Esophagus muscularis mucosa (tissue), 3 donors: Measurements from ENCODE around the gene PLEKHM1.

Experiments
- CTCF ChIP-seq, 3 experiments: fragments of 200-600 bp in 2 of 3; fragments of 450-650 bp in 1 of 3; sonication (generic) in 2 of 3; IDR thresholded peaks; one replicate each; pipeline ENCODE4 v1.5.1; 2017 to 2019; ENCODE audit warnings: antibody characterized with exemption in 3 of 3, mild to moderate bottlenecking in 2 of 3, moderate library complexity in 1 of 3
- POLR2A ChIP-seq: fragments of 450-650 bp; IDR thresholded peaks from one replicate; pipeline ENCODE4 v1.6.1; 2017; ENCODE audit warnings: antibody characterized with exemption, moderate library complexity, mild to moderate bottlenecking, low read depth

- TF ChIP-seq CTCF (IDR thresholded peaks at IDR 0.05) (no peak), POLR2A (no peak)
Measured at GRCh38 chr17:45406107-45406506, 84.4 kb downstream of the PLEKHM1 start.
